WTC11 (cell line): ENCODE data around the gene CFAP68. TPM values are rescaled to one million over a fixed set of nuclear protein-coding genes. Genes with fewer than 3 reads are reported as not detected.

Source experiments
- ATAC-seq: fragments of 200-7000 bp; cut with Tn5 transposase; 2 replicates; pipeline ENCODE4 v1.10.0; 2021; ENCODE audit warnings: mild to moderate bottlenecking, moderate library complexity
- CTCF ChIA-PET: fragments of 300-600 bp; sonication (Branson Sonifier 250); formaldehyde crosslinking; loops from one replicate; lab custom pipeline; 2021; ENCODE audit warnings: antibody characterized with exemption; lab: Charles Lee
- POLR2A ChIA-PET: fragments of 350-600 bp; sonication (Branson Sonifier 250); formaldehyde crosslinking; loops from one replicate; lab custom pipeline; 2021; ENCODE audit warnings: antibody characterized with exemption; lab: Charles Lee
- DNase-seq: peaks from one replicate; pipeline ENCODE4 v3.0.0; 2021; ENCODE audit warnings: low spot score
- H3K27ac Mint-ChIP-seq: 2 replicates; pipeline ENCODE4 v1.8.0; 2021; ENCODE audit warnings: mixed read lengths
- H3K27me3 Mint-ChIP-seq: 2 replicates; pipeline ENCODE4 v1.8.0; 2021; ENCODE audit warnings: low read depth, mild to moderate bottlenecking, moderate library complexity, mixed read lengths
- H3K36me3 Mint-ChIP-seq: 2 replicates; pipeline ENCODE4 v1.8.0; 2021; ENCODE audit warnings: mixed read lengths
- H3K4me1 Mint-ChIP-seq: 2 replicates; pipeline ENCODE4 v1.8.0; 2022; ENCODE audit warnings: mixed read lengths
- H3K4me3 Mint-ChIP-seq: 2 replicates; pipeline ENCODE4 v1.8.0; 2021; ENCODE audit warnings: mild to moderate bottlenecking, moderate library complexity, mixed read lengths
- H3K9me3 Mint-ChIP-seq: 2 replicates; pipeline ENCODE4 v1.8.0; 2021; ENCODE audit warnings: mixed read lengths
- CDX4 ChIP-seq: fragments of 250-450 bp; sonication (Bioruptor Pico); IDR thresholded peaks from 2 replicates; pipeline ENCODE4 v1.9.0; 2021; ENCODE audit warnings: moderate library complexity, mild to moderate bottlenecking, inconsistent platforms, borderline replicate concordance
- CREM ChIP-seq: sonication (generic); formaldehyde crosslinking; IDR thresholded peaks from 2 replicates; pipeline ENCODE4 v1.8.1; 2022; ENCODE audit warnings: mild to moderate bottlenecking, missing genetic modification reagents, moderate library complexity
- CTCF ChIP-seq: fragments of 200-600 bp; IDR thresholded peaks from 2 replicates; pipeline ENCODE4 v1.8.0; 2022; ENCODE audit warnings: antibody characterized with exemption
- ELF4 ChIP-seq: sonication (generic); formaldehyde crosslinking; IDR thresholded peaks from 2 replicates; pipeline ENCODE4 v1.8.1; 2022; ENCODE audit warnings: low read depth, mild to moderate bottlenecking, moderate library complexity, missing genetic modification reagents
- ESRRA ChIP-seq: sonication (generic); formaldehyde crosslinking; IDR thresholded peaks from 2 replicates; pipeline ENCODE4 v1.8.1; 2022; ENCODE audit warnings: mild to moderate bottlenecking, missing genetic modification reagents, borderline replicate concordance
- HMGA2 ChIP-seq: fragments of 250-450 bp; sonication (Bioruptor Pico); IDR thresholded peaks from 2 replicates; pipeline ENCODE4 v1.4.0; 2021; ENCODE audit warnings: mild to moderate bottlenecking, moderate library complexity
- KAT7 ChIP-seq: sonication (generic); formaldehyde crosslinking; IDR thresholded peaks from 2 replicates; pipeline ENCODE4 v1.8.1; 2023; ENCODE audit warnings: missing genetic modification reagents, mild to moderate bottlenecking, borderline replicate concordance
- MXD4 ChIP-seq: fragments of 250-450 bp; sonication (Bioruptor Pico); IDR thresholded peaks from 2 replicates; pipeline ENCODE4 v1.8.0; 2021; ENCODE audit warnings: mild to moderate bottlenecking, moderate library complexity, borderline replicate concordance
- NR1H2 ChIP-seq: sonication (generic); formaldehyde crosslinking; IDR thresholded peaks from 2 replicates; pipeline ENCODE4 v1.9.0; 2021; ENCODE audit warnings: mild to moderate bottlenecking, moderate library complexity, missing genetic modification reagents
- NR2C2 ChIP-seq: sonication (generic); formaldehyde crosslinking; IDR thresholded peaks from 2 replicates; pipeline ENCODE4 v1.8.0; 2022; ENCODE audit warnings: mild to moderate bottlenecking, missing genetic modification reagents
- NR3C1 ChIP-seq: sonication (generic); formaldehyde crosslinking; conservative IDR thresholded peaks from 2 replicates; pipeline ENCODE4 v1.8.1; 2023; ENCODE audit warnings: low read depth, mild to moderate bottlenecking, missing genetic modification reagents
- OVOL2 ChIP-seq: fragments of 250-450 bp; sonication (Bioruptor Pico); IDR thresholded peaks from 2 replicates; pipeline ENCODE4 v1.9.0; 2021; ENCODE audit warnings: mild to moderate bottlenecking, borderline replicate concordance
- PREB ChIP-seq: sonication (generic); formaldehyde crosslinking; IDR thresholded peaks from 2 replicates; pipeline ENCODE4 v1.8.1; 2022; ENCODE audit warnings: mild to moderate bottlenecking, missing genetic modification reagents, moderate library complexity, borderline replicate concordance
- PRRX2 ChIP-seq: fragments of 250-450 bp; sonication (Bioruptor Pico); IDR thresholded peaks from 2 replicates; pipeline ENCODE4 v1.8.0; 2021; ENCODE audit warnings: mild to moderate bottlenecking
- TP53 ChIP-seq: sonication (generic); formaldehyde crosslinking; IDR thresholded peaks from 2 replicates; pipeline ENCODE4 v1.8.1; 2023; ENCODE audit warnings: mild to moderate bottlenecking, missing genetic modification reagents
- USF2 ChIP-seq: sonication (generic); formaldehyde crosslinking; IDR thresholded peaks from 2 replicates; pipeline ENCODE4 v1.8.1; 2023; ENCODE audit warnings: mild to moderate bottlenecking, missing genetic modification reagents, moderate library complexity
- ZNF121 ChIP-seq: sonication (generic); formaldehyde crosslinking; IDR thresholded peaks from 2 replicates; pipeline ENCODE4 v1.8.0; 2023; ENCODE audit warnings: missing genetic modification reagents
- ZNF416 ChIP-seq: fragments of 250-450 bp; sonication (Bioruptor Pico); IDR thresholded peaks from 2 replicates; pipeline ENCODE4 v1.9.0; 2021; ENCODE audit warnings: mild to moderate bottlenecking, inconsistent platforms
- ZNF425 ChIP-seq: fragments of 250-450 bp; sonication (Bioruptor Pico); conservative IDR thresholded peaks from 2 replicates; pipeline ENCODE4 v1.9.0; 2021; ENCODE audit warnings: mild to moderate bottlenecking
- ZNF532 ChIP-seq: fragments of 250-450 bp; sonication (Bioruptor Pico); IDR thresholded peaks from 2 replicates; pipeline ENCODE4 v1.9.0; 2021; ENCODE audit warnings: mild to moderate bottlenecking, borderline replicate concordance
- ZSCAN18 ChIP-seq: fragments of 250-450 bp; sonication (Bioruptor Pico); IDR thresholded peaks from 2 replicates; pipeline ENCODE4 v2.1.2; 2022; ENCODE audit warnings: mild to moderate bottlenecking, moderate library complexity
- total RNA-seq: library from RNA; stranded (reverse); gene quantifications from 3 replicates; pipeline ENCODE4 v1.2.3, GENCODE V29; 2021

The CFAP68 gene
- total RNA-seq, 1 experiment from 2014 or later, result 18.7 TPM

- no peak for TF ChIP-seq CDX4 (CRISPR knock-in tag)
- no peak for TF ChIP-seq HMGA2
- TF ChIP-seq PRRX2 (CRISPR knock-in tag), result no peak
- no peak for TF ChIP-seq ZNF425 (CRISPR knock-in tag)
- TF ChIP-seq KAT7 (CRISPR knock-in tag), result no peak
- TF ChIP-seq OVOL2 (CRISPR knock-in tag), result no peak
- no peak for TF ChIP-seq ZNF416 (CRISPR knock-in tag)
- no peak for TF ChIP-seq USF2 (CRISPR knock-in tag)
- no peak for TF ChIP-seq ESRRA (CRISPR knock-in tag)
- no peak for TF ChIP-seq PREB (CRISPR knock-in tag)
- TF ChIP-seq, all 79 proteins: peak for 0
These were observed 32.4 kb downstream of the CFAP68 start, which contains the start of gene CRYAB (continued) for GRCh38 chr11:111911563-111912401.

GRCh38 chr11:111912535-111912934 is 33.2 kb downstream of the CFAP68 start, which contains the start of gene HSPB2:
Gene HSPB2, plus strand, starts transcription at chr11:111912734. Its CDS starts 96 bp downstream, at chr11:111912830.
- Mint-ChIP-seq H3K36me3 (no peaks in the 10 kb centered on the region), H3K4me1 (peaks cover 45% of the 10 kb centered on the region), H3K9me3 (no peaks in the 10 kb centered on the region), H3K27ac (no peak within 1 kb of the TSS), H3K4me3 (no peak within 1 kb of the TSS), H3K27me3 (no peaks in the 10 kb centered on the region; the same call in 1 of the 2 replicates)
- ChIA-PET POLR2A (no interaction called here), CTCF (no interaction called here)
- ATAC-seq (peak; percentile 29; the same call in 1 of the 2 replicates), DNase-seq (no peak)
- TF ChIP-seq TP53 (no peak), NR3C1 (CRISPR knock-in tag) (no peak), CTCF (no peak), PRRX2 (CRISPR knock-in tag) (no peak), NR1H2 (CRISPR knock-in tag) (no peak), ZNF532 (CRISPR knock-in tag) (no peak), ELF4 (CRISPR knock-in tag) (no peak), CREM (no peak), MXD4 (CRISPR knock-in tag) (no peak), NR2C2 (CRISPR knock-in tag) (no peak), ZSCAN18 (CRISPR knock-in tag) (no peak), ZNF121 (CRISPR knock-in tag) (no peak)
